ENCODE results near the gene CYP4A22.
"Not testable (repeated sequence)": the region's sequence is repeated elsewhere in the genome, so short reads cannot be mapped to it uniquely, and the experiment has no call there.

DNA sequence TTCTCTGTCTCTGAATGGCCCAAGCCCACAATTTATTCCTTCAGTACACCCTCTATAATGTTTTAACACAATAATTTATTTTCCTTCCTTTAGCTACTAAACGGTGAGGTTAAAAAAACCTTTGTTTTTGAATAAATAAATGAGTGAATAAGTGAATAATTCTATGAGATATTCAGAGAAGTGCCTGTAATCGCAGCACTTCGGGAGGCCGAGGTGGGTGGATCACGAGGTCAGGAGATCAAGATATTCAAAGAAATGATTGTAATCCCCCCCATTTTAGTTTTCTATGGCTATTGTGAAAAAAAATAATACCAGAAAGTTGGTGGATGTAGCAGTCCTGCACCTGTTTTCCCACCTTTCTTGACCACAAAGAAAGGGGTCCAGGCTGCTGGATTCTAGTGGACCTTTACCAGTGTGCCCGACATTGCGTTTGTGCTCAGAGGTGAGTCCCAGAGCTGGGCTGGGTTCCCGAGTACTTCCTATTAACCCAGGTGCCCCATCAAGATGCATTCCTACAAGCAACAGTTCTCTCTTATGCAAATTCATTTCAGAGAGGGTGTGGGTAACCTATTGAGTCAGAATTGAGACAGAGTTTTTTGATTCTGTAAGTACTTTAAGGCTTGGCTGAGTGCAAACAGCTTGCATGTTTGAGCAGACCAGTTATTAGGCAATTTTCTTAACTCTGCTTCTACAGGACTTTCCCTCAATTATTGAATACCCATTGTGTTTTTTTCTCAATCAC lies 7.6 kb upstream of the CYP4A22 start:
- TF ChIP-seq, protein P1, sequence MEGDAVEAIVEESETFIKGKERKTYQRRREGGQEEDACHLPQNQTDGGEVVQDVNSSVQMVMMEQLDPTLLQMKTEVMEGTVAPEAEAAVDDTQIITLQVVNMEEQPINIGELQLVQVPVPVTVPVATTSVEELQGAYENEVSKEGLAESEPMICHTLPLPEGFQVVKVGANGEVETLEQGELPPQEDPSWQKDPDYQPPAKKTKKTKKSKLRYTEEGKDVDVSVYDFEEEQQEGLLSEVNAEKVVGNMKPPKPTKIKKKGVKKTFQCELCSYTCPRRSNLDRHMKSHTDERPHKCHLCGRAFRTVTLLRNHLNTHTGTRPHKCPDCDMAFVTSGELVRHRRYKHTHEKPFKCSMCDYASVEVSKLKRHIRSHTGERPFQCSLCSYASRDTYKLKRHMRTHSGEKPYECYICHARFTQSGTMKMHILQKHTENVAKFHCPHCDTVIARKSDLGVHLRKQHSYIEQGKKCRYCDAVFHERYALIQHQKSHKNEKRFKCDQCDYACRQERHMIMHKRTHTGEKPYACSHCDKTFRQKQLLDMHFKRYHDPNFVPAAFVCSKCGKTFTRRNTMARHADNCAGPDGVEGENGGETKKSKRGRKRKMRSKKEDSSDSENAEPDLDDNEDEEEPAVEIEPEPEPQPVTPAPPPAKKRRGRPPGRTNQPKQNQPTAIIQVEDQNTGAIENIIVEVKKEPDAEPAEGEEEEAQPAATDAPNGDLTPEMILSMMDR (IDR thresholded peaks at IDR 0.05): not testable (repeated sequence)
- not testable (repeated sequence) for TF ChIP-seq POLR2A (IDR thresholded peaks at IDR 0.05)
